ENCODE measurements around the gene CLASP1.
"Not testable (repeated sequence)": the region's sequence is repeated elsewhere in the genome, so short reads cannot be mapped to it uniquely, and the experiment has no call there.

The CLASP1 gene

DNA sequence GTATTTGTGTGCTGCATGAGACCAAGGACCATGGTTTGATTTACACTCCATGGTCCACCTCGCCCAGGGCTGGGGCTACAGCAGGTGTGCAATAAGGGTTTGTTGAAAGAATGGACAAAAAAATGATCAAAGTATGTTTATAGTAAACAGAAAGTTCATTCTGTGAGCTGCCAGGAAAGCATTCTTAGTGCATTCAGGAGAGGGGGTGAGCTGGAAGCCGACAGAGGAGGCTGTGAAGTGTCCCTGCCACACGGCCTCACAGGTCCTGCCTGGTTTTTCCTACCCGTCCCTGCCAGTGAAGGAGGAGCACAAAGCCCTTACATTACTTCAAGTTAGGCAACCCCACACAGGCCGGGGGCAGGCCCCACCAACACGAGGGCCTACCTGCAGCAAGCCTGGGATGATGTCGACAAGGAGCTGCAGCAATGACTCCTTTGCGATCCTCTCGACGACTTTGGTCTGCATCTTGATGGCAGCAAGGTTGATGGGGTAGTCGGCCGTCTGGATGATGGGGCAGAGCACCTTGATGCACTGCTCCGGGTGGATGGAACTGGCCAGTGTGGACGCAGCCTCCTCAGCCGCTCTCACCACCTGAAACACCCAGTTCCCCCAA lies 301.0 kb downstream of the CLASP1 start:
- DNase-seq (ENCODE audit: low spot score): no peak

DNA sequence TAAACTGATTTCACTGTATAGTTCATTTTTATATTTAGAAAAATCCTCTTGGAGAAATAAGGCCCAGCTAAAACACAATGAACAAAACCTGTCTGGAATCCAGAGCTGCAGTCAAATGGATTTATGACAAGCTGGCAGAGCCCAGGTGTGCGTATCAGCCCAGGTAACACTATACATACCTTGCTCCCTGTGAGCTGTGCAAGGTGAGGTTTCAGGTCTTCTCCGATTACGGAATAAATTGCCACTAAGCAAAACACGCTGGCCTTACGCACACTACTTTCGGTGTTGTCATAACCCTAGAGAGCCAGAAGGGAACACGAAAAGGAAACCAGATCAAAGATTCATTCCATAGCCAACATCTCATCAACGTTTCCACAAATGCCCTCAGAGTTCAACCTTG lies 302.4 kb downstream of the CLASP1 start:
- DNase-seq (ENCODE audit: low spot score): no peak

DNA sequence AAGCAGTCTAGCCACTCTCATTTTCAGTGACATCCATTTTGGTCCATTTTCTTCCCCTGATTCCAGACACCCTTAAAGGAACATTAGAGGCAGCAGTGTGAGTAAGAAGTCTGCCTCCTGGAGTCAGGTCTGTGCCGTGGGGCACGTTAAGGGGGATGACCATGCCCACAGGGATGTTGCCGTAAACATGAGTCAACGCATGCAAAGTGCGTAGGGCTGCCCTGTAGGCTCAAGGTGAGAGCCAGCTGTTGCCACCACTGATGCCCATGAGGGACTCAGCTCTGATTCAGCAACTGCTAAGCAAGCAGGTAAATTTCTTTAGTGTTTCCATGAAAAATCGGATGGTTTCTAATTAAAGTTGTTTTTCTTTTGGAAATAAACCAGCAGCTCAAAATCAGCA lies 302.9 kb downstream of the CLASP1 start:
- no peak for DNase-seq (ENCODE audit: low spot score)

DNA sequence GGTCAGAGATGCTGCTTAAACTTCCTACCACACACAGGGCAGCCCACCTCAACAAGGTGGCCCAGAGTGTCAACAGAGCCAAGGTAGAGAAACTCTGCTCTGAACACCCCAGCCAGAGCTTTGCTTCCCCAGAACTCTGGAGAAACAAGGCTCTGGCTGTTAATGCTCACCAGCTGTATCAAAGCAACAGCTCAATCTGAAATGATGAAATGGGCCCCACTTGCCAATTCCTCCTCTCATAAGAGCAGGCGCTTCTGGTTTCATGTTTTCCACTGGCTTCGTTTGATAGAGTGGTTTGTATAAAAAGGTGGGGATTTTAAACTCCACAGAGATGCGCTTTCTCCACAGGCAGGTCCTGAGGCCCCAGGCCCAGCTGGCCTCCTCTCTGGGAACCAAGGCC lies 303.4 kb downstream of the CLASP1 start:
- DNase-seq (ENCODE audit: low spot score): no peak

DNA sequence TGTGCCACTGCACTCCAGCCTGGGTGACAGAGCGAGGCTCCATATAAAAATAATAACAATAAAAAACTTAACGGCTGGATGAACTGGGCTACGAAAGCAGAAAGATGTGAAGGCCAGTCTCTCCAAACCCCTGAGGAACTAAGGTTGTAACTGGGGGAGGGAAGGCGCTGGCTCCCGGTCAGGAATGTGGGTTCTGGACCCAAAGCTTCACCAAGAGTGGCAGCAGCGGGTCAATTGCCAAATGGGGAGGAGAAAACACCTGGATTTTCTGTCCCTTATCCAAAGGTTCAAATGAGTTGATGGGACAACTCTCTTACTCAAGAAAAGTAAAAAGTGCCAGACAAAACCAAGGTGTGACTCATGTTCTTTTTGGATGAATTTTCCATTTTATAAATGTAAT lies 304.2 kb downstream of the CLASP1 start:
- no peak for DNase-seq (ENCODE audit: low spot score)

DNA sequence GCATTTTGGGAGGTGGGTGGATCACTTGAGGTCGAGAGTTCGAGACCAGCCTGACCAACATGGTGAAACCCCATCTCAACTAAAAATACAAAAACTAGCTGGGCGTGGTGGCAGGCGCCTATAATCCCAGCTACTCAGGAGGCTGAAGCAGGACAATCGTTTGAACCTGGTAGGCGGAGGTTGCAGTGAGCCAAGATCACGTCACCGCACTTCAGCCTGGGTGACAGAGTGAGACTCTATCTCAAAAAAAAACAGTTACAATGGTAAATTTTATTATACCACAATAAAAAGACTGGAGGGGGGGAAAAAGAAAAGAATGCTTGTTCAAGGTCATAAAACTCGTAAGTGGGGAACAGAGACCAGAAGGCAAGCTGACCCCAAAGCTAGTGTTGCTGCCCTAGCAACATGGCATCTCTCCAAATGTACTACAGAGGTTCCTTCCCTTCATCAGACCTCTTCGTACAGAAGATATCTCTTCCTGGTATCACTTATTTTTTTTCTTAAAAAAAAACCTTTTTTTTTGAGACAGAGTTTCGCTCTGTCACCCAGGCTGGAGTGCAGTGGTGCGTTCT lies 305.3 kb downstream of the CLASP1 start:
- not testable (repeated sequence) for DNase-seq (ENCODE audit: low spot score)

DNA sequence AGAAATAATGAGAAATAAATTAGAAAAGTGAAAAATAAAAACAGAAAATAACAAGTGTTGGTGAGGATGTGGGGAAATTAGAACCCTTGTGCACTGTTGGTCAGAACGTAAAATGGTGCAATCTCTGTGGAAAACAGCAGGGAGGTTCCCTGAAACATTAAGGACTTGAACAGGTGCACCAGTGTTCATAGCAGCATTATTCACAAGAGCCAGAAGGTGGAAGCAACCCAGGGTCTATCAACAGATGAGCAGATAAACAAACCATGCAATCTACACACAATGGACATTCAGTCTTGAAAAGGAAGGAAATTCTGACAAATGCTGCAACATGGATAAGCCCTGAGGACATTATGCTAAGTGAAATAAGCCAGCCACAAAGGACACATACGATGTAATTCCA lies 306.1 kb downstream of the CLASP1 start:
- DNase-seq (ENCODE audit: low spot score): no peak

DNA sequence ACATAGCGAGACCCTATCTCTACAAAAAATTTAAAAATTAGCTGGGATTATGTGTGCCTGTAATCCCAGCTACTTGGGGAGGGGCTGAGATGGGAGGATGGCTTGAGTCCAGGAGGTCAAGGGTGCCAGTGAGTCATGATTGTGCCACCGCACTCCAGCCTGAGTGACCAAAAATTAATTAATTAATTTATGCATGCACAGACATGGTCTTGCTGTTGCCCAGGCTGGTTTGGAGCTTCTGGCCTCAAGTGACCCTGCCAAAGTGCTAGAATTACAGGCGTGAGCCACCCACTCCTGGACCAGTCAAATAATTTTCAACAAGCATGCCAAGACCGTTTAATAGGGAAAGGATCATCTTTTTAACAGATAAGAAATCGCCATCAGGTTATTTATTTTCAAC lies 306.5 kb downstream of the CLASP1 start:
- no peak for DNase-seq (ENCODE audit: low spot score)

DNA sequence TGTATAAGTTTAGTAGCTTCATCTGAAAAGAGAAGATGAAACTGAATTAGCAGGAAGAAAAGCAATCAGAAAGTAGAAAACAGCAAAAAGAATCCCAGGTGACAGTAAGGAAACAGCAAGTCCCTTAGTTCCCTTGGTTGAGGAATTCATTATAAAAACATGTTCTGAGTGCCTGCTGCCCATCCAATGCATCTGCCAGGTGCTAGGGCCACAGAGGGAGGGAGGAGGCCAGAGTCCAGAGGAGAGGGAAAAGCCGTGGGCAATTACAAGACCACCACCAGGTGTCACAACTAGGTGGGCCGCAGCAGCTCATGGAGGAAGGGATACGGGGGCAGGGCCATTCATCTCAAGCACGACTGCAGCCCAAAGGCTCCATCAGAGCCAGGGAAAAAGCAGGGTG lies 308.3 kb downstream of the CLASP1 start:
- DNase-seq (ENCODE audit: low spot score): no peak

DNA sequence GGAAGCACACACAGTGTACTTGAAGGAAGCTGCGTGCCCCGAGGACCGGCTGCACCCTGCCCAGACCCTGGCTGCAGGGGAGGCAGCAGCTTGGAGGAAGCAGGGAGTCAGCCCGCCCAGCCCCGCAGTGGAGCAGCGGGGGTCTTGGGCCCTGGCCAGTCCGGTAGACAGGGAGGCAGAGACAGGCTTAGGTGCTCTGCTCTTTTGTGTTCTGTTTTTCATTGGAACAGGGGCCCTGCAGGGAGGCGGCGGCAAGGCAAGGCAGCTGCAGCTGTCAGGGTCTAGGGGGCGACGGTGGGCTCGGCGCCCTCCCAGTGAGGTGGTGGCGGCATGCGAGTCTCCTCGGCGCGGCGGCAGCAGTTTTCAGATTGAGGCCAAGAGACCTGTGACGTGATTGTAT lies 311.0 kb downstream of the CLASP1 start:
- no peak for DNase-seq (ENCODE audit: low spot score)

DNA sequence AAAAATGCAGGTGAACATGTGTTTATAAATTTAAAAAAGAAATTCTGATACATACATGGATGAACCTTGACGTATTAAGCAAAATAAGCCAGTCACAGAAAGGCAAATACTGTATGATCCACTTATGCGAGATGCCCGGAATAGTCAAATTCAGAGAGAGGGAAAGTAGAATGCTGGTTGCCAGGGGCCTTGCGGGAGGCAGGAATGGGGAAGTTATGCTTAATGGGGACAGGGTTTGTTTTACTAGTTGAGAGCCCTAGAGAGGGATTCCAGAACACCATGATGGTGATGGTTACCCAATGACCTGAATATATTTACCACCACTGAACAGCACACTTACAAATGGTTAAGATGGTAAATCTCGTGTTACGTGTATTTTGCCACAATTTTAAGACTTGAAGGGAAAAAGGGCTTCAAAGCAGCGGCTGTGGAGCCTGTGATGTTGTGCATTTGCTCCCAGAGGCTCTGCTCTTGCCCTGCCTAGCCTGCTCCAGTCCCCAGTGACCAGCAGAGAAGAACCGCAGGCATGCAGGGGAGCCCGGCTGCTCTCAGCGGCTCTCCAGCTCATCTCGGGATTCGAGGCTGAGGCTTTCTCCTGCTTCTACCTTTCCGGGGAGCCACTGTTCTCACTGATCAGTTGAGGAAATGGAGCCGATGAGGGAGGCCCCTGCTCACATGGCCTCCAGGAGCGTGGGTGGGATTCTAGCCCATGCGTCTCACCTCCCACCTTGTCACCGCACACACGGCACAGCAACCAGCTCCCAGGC lies 312.6 kb downstream of the CLASP1 start:
- DNase-seq (ENCODE audit: low spot score): no peak

DNA sequence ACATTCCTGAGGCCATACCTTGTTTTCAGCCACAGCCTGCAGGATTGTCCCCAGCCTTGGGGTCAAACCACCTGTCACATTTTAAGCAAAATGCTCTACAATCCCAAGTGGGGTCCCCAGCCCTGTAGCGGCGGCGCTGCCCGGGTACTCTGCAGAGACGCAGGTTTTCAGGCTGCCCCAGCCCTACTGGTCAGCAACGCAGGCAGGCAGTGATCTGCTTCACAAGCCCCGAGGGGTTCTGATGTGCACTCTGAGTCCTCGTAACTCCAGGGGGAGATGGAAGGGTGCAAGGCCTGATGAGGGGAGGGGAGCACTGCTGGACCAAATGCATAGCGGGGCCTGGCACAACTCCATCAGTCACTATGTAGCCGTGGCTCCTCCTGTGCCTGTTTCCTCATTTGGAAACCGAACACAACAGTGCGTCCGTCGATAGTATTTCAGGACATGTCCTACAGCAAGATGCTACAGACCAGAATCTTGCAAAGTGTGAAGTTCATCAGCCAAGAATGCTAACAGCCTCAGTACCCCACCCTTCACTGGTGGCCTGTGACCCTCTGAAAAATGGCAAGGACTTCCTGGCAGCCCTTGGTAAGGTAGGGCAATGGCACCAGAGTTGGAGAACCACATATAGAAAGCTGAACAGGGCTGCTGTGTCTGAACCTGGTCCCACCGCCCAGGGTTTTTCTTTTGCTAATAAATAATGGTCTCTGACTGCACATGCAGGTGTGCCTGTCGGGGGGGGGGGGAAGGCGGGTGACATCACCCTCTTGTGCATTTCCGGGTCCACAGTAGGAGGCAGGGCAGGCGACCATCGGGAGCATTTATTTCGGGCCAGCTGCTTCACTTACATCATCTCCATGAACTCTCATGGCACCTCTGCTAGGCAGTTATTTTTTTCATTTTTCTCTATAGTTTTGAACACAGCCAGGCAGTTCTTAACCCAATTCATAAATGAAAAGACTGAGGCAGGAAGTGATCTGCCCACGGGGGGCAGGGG lies 313.7 kb downstream of the CLASP1 start:
- no peak for DNase-seq (ENCODE audit: low spot score)

DNA sequence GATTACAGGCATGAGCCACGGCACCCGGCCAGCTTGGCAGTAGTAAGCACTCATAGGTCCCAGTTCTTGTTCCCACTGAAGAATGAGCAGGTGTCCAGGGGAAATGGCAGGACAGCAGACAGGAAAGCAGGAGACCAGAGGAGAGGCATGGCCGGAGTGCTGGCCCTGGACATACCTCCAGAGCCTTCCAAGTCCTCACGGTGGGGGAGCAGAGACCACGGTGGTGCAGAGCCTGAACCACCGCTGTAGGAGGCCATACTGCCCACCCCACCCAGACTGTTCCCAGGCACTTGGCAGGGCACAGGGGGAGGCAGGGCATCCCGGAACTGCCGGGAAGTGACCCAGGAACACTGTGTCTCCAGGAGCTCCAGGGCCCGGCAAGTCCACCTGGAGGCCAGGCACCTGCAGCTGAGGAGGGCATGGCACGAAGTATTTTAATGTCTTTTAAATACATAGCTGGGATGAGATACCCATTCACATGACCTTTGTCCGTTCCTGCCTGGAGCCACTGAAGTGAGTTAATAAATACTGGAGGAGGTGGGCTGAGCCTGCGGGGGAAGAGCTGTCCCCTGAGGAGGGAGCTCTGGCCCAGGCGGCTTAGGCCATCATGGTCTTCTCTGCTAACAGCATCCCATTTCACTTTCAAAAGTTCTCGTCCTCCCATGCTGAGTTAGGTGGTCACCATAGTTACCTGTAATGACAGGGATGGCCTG lies 314.5 kb downstream of the CLASP1 start:
- no peak for DNase-seq (ENCODE audit: low spot score)

DNA sequence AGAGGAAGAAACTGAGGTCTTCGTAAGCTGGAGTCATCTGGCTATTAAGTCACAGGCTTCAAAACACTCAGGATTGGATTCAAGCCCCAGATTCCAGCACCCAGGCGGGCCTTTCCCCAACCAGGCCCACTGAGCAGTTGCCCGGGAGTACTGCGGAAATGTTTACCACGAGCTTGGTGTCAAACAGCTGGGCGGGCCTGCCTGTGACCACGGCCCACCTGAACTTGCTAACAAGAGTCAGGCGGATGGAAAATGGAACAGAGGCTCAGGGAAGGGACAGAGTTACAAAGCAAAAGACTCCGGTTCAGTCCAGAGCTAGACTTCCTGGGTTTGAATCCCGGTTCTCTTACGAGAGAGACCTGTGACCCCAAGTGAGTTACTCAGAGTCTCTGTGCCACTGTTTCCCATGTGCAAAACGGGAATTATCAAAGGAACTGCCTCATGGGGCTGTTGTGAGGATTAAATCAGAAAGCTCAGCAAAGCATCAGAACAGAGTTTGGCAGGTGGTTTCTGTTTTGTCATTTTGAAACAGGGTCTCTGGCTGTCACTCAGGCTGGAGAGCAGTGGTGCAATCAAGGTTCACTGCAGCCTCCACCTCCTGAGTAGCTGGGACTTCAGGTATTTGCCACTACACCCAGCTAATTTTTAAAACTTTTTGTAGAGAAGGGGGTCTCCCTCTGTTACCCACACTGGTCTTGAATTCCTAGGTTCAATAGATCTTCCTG lies 315.3 kb downstream of the CLASP1 start:
- no peak for DNase-seq (ENCODE audit: low spot score)

DNA sequence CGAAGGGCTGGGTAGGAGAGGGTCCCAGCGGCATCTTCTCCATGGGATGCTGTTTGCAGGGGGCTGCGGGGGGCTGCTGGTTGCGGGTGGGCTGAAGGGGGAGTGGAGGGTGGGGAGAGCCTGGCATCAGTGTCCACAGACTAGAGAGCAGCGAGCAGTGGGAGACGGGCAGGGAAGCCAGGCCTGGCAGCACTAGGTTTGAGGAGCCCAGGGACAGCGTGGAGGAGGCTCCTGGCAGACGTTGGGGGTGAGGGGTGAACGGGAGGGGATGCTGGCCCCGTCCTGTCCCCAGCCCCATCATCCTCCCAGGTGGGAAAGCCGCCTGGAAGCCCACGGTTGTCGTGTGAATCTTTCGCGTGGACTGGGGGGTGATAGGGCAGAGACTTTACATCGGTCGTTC lies 316.0 kb downstream of the CLASP1 start:
- no peak for DNase-seq (ENCODE audit: low spot score)

DNA sequence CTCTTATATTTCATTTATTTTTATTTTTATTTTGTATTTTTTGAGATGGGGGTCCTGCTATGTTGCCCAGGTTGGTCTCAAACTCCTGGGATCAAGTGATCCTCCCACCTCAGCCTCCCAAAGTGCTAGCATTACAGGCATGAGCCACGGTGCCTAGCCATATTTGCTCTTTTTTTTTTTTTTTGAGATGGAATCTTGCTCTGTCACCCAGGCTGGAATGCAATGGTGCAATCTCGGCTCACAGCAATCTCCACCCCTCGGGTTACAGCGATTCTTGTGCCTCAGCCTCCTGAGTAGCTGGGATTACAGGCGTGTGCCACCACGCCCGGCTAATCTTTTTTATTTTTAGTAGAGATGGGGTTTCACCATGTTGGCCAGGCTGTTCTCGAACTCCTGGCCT lies 317.9 kb downstream of the CLASP1 start:
- DNase-seq (ENCODE audit: low spot score): not testable (repeated sequence)

DNA sequence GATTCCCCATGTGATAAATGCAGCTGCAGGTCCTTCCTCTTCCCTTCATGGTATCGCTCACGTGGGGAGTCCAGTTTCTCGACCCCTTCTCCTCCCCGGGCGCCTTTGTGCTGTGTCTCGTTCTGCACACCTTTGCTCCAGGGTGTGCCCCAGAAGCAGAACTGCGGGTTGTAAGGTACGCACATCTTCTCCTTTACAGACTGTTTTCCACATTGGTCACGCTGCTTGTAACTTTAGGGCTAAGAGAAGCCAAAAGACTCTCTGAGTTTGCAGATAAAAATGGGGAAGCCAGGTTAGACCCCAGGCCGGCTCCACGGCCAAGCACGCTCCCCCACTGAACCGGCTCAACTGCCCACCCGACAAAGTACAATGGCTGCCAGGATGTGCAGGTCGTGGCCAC lies 318.3 kb downstream of the CLASP1 start:
- no peak for DNase-seq (ENCODE audit: low spot score)

DNA sequence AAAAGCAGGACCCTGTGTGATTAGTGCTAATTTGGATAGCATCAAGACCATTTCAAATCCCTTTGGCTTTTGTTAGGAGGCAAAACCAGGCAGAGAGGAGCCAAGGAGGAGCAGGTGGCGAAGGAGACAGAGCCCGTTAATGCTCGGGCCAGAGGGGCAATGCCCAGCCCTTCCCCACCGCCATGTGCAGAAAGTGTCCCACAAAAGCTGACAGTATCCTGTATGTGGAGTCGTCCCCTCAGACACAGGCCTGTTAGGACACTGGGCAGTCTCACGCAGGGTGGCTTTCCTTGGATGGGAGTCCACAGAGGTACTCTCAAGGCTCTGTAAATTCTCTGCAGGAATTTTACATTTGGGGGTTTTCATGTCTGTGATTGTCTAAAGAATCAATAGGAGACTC lies 319.5 kb downstream of the CLASP1 start:
- no peak for DNase-seq (ENCODE audit: low spot score)

DNA sequence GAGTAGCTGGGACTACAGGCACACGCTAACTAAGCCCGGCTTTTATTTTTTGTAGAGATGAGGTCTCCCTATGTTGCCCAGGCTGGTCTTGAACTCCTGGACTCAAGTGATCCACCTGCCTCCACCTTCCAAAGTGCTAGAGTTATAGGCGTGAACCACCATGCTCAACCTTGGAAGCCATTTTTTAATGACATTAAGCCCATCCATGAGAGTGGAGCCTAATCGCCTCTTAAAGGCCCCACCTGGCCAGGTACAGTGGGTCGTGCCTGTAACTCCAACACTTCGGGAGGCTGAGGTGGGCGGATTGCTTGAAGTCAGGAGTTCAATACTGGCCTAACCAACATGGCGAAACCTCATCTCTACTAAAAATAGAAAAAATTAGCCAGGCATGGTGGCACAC lies 322.6 kb downstream of the CLASP1 start:
- DNase-seq (ENCODE audit: low spot score): no peak

DNA sequence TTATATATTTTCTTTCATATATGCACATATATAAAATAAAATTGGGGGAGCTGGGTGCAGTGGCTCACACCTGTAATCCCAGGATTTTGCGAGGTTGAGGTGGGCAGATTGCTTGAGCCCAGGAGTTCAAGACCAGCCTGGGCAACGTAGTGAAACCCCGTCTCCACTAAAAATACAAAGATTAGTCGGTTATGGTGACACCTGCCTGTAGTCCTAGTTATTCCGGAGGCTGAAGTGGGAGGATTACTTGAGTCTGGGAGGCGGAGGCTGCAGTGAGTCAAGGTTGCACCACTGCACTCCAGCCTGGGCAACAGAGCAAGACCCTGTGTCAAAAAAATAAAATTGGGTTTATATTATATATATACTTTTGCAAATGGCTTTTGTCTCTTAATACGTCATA lies 324.7 kb downstream of the CLASP1 start:
- DNase-seq (ENCODE audit: low spot score): no peak

DNA sequence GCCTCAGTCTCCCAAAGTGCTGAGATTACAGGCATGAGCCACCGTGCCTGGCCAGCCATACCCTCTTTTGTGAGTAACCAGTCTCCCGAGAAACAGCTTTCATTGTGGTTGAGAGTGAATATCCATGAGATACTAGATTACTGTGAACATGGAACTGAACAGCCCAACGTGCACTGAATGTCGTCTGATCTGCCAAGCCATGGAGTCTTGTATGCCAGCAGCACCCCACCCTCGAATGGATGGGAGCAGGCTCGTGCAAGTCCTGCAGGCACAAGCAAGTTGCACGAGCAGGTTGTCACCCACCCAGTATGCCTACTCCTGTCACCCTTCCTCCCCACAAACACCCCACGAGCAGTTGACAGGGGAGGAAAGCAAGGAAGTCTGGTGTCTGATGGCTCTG lies 327.8 kb downstream of the CLASP1 start:
- no peak for DNase-seq (ENCODE audit: low spot score)
